NCI-H345 treated with DMSO at 0.1 percent for 48 hours (cell line): Measurements from ENCODE around the gene HDAC7.
"Not testable (repeated sequence)": the region's sequence is repeated elsewhere in the genome, so short reads cannot be mapped to it uniquely, and the experiment has no call there.

Experiments
- DNase-seq: peaks from one replicate; lab custom pipeline; 2025; ENCODE audit not compliant: unreplicated experiment; lab: John Stamatoyannopoulos, UW

Gene HDAC7

GRCh38 chr12:47850153-47851084 is 30.7 kb upstream of the HDAC7 start:
- no peak for DNase-seq

- DNase-seq, result no peak
These were observed 29.6 kb upstream of the HDAC7 start for GRCh38 chr12:47849261-47849660.

- no peak for DNase-seq
These were observed 29.1 kb upstream of the HDAC7 start for GRCh38 chr12:47848853-47849252.

GRCh38 chr12:47846294-47846996 is 26.7 kb upstream of the HDAC7 start:
- DNase-seq, result no peak

- DNase-seq, result no peak
These were observed 25.4 kb upstream of the HDAC7 start for GRCh38 chr12:47845081-47845480.

GRCh38 chr12:47844264-47845019 is 24.7 kb upstream of the HDAC7 start:
- no peak for DNase-seq

GRCh38 chr12:47843226-47843980 is 23.7 kb upstream of the HDAC7 start:
- no peak for DNase-seq

- DNase-seq, result not testable (repeated sequence)
These were observed 22.8 kb upstream of the HDAC7 start for GRCh38 chr12:47842543-47842942.

GRCh38 chr12:47841910-47842309 is 22.2 kb upstream of the HDAC7 start:
- no peak for DNase-seq

GRCh38 chr12:47841501-47841900 is 21.8 kb upstream of the HDAC7 start:
- no peak for DNase-seq

GRCh38 chr12:47840571-47840970 is 20.9 kb upstream of the HDAC7 start:
- no peak for DNase-seq

- no peak for DNase-seq
These were observed 19.6 kb upstream of the HDAC7 start for GRCh38 chr12:47839214-47839876.

GRCh38 chr12:47838286-47838931 is 18.7 kb upstream of the HDAC7 start:
- DNase-seq, result no peak

GRCh38 chr12:47837190-47838171 is 17.8 kb upstream of the HDAC7 start:
- no peak for DNase-seq

- DNase-seq, result no peak
These were observed 16.1 kb upstream of the HDAC7 start for GRCh38 chr12:47835831-47836155.

- DNase-seq, result no peak
These were observed 15.5 kb upstream of the HDAC7 start for GRCh38 chr12:47835006-47835830.

- no peak for DNase-seq
These were observed 14.6 kb upstream of the HDAC7 start for GRCh38 chr12:47834199-47834903.
